A549 (cell line): Measurements from ENCODE around the gene PDE4D. TPM values are rescaled to one million over a fixed set of nuclear protein-coding genes. Genes with fewer than 3 reads are reported as not detected.

Source experiments
- ATAC-seq, 2 experiments: fragments of 200-7000 bp in 1 of 2; fragments of >200 bp in 1 of 2; cut with Nextera tagmentation in 1 of 2; cut with Tn5 transposase in 1 of 2; 3 replicates each; pipeline versions ENCODE4 v1.8.0 to v1.9.1; 2018 to 2020; ENCODE audit warnings: mild to moderate bottlenecking in 1 of 2, moderate library complexity in 1 of 2
- CTCF ChIA-PET: fragments of 300-600 bp; sonication (Branson Sonifier 250); formaldehyde crosslinking; extraction: SDS; loops from one replicate; lab custom pipeline; 2021; ENCODE audit warnings: antibody characterized with exemption, inconsistent platforms; lab: Yijun Ruan, JAX
- POLR2A ChIA-PET: fragments of 350-600 bp; formaldehyde crosslinking; extraction: SDS; loops from one replicate; lab custom pipeline; 2021; ENCODE audit warnings: antibody characterized with exemption, inconsistent platforms; lab: Yijun Ruan, JAX
- DNase-seq, 2 experiments: peaks; one replicate each; pipeline versions ENCODE4 v3.0.0 to v3.0.0-alpha.2; 2011 to 2016; ENCODE audit warnings: low read depth in 1 of 2, low spot score in 1 of 2
- FAIRE-seq: peaks from 2 replicates; lab custom pipeline; 2011; peaks lifted over from hg19 to GRCh38; lab: Jason Lieb, UNC
- H3K27ac ChIP-seq, 2 experiments: fragments of >200 bp; sonication (Bioruptor Twin); formaldehyde crosslinking; 3 replicates each; pipeline ENCODE4 v1.5.1; 2016 to 2017
- H3K4me1 ChIP-seq: fragments of >200 bp; sonication (Bioruptor Twin); formaldehyde crosslinking; 3 replicates; pipeline ENCODE4 v1.6.1; 2016
- H3K4me2 ChIP-seq: fragments of >200 bp; sonication (Bioruptor Twin); formaldehyde crosslinking; 3 replicates; pipeline ENCODE4 v1.6.1; 2016
- H3K4me3 ChIP-seq: fragments of >200 bp; sonication (Bioruptor Twin); formaldehyde crosslinking; 3 replicates; pipeline ENCODE4 v1.5.1; 2016
- H3K9me3 ChIP-seq: fragments of >200 bp; sonication (Bioruptor Twin); formaldehyde crosslinking; 3 replicates; pipeline ENCODE4 v1.6.1; 2016
- BHLHE40 ChIP-seq: IDR thresholded peaks from 2 replicates; pipeline ENCODE4 v1.6.1; 2012; ENCODE audit warnings: low read depth, low read length, inconsistent platforms
- CBX2 ChIP-seq: fragments of 200-600 bp; sonication (generic); IDR thresholded peaks from 2 replicates; pipeline ENCODE4 v1.6.1; 2016; ENCODE audit warnings: low read depth, mild to moderate bottlenecking, borderline replicate concordance
- CBX8 ChIP-seq: fragments of 200-600 bp; sonication (generic); IDR thresholded peaks from 2 replicates; pipeline ENCODE4 v1.6.1; 2016
- CEBPB ChIP-seq, 2 experiments: fragments of >200 bp in 1 of 2; sonication (Bioruptor Twin) in 1 of 2; formaldehyde crosslinking in 1 of 2; IDR thresholded peaks; 2 replicates each; pipeline ENCODE4 v1.6.1; 2012 to 2016
- CTCF ChIP-seq: fragments of >200 bp; sonication (Bioruptor Twin); formaldehyde crosslinking; IDR thresholded peaks from 3 replicates; pipeline ENCODE4 v1.5.1; 2016
- FOSB ChIP-seq: fragments of 250-450 bp; sonication (Bioruptor Pico); IDR thresholded peaks from 2 replicates; pipeline ENCODE4 v1.5.0; 2020; ENCODE audit warnings: mild to moderate bottlenecking, moderate library complexity
- FOXS1 ChIP-seq: fragments of 250-450 bp; sonication (Bioruptor Pico); IDR thresholded peaks from 2 replicates; pipeline ENCODE4 v1.5.0; 2020; ENCODE audit warnings: mild to moderate bottlenecking, moderate library complexity
- GATA3 ChIP-seq: IDR thresholded peaks from 2 replicates; pipeline ENCODE4 v1.6.1; 2012; ENCODE audit warnings: borderline replicate concordance
- HDAC2 ChIP-seq: fragments of 200-600 bp; sonication (generic); IDR thresholded peaks from 2 replicates; pipeline ENCODE4 v1.6.1; 2016
- HES2 ChIP-seq: fragments of >200 bp; sonication (Bioruptor Twin); formaldehyde crosslinking; IDR thresholded peaks from 2 replicates; pipeline ENCODE4 v1.6.1; 2016
- JUNB ChIP-seq: fragments of >200 bp; sonication (Bioruptor Twin); formaldehyde crosslinking; IDR thresholded peaks from 2 replicates; pipeline ENCODE4 v1.6.1; 2016
- KDM5A ChIP-seq: fragments of 200-600 bp; sonication (generic); IDR thresholded peaks from 2 replicates; pipeline ENCODE4 v1.6.1; 2016; ENCODE audit warnings: antibody characterized with exemption, mild to moderate bottlenecking
- MAX ChIP-seq: IDR thresholded peaks from 2 replicates; pipeline ENCODE4 v1.6.1; 2012
- MAZ ChIP-seq: fragments of 150-350 bp; IDR thresholded peaks from 2 replicates; pipeline ENCODE4 v1.6.1; 2014; ENCODE audit warnings: antibody characterized with exemption, low read depth, low read length, borderline replicate concordance
- MYC ChIP-seq: IDR thresholded peaks from 2 replicates; pipeline ENCODE4 v1.6.1; 2012; ENCODE audit warnings: mild to moderate bottlenecking, inconsistent platforms, low read length, improper control_type of control experiment, borderline replicate concordance
- NPAS2 ChIP-seq: fragments of 250-450 bp; sonication (Bioruptor Pico); IDR thresholded peaks from 2 replicates; pipeline ENCODE4 v1.8.0; 2022; ENCODE audit warnings: mild to moderate bottlenecking, moderate library complexity, borderline replicate concordance
- NR3C1 ChIP-seq: fragments of >200 bp; sonication (Bioruptor Twin); formaldehyde crosslinking; IDR thresholded peaks from 3 replicates; pipeline ENCODE4 v1.6.1; 2017
- PHF8 ChIP-seq: fragments of 200-600 bp; sonication (generic); IDR thresholded peaks from 2 replicates; pipeline ENCODE4 v1.6.1; 2016; ENCODE audit warnings: low read depth, mild to moderate bottlenecking, antibody characterized with exemption, moderate library complexity, borderline replicate concordance
- POLR2AphosphoS2 ChIP-seq: conservative IDR thresholded peaks from 2 replicates; pipeline ENCODE4 v1.6.1; 2012; ENCODE audit warnings: low read length, improper control_type of control experiment, inconsistent platforms
- RAD21 ChIP-seq, 2 experiments: fragments of >200 bp in 1 of 2; sonication (Bioruptor Twin) in 1 of 2; formaldehyde crosslinking in 1 of 2; IDR thresholded peaks in 1 of 2; conservative IDR thresholded peaks in 1 of 2; 2 replicates in 1 of 2; 3 replicates in 1 of 2; pipeline ENCODE4 v1.6.1; 2012 to 2018; ENCODE audit warnings: inconsistent platforms in 1 of 2
- RCOR1 ChIP-seq: fragments of 150-350 bp; IDR thresholded peaks from 2 replicates; pipeline ENCODE4 v1.6.1; 2014; ENCODE audit warnings: antibody characterized with exemption, low read length, low read depth
- RFX5 ChIP-seq: fragments of 450-650 bp; IDR thresholded peaks from 2 replicates; pipeline ENCODE4 v1.7.1; 2014; ENCODE audit warnings: antibody characterized with exemption, mild to moderate bottlenecking, moderate library complexity
- SMC3 ChIP-seq: fragments of >200 bp; sonication (Bioruptor Twin); formaldehyde crosslinking; IDR thresholded peaks from 3 replicates; pipeline ENCODE4 v1.6.1; 2018; ENCODE audit warnings: inconsistent platforms
- TFCP2L1 ChIP-seq: fragments of 250-450 bp; sonication (Bioruptor Pico); IDR thresholded peaks from 2 replicates; pipeline ENCODE4 v1.5.0; 2021; ENCODE audit warnings: mild to moderate bottlenecking
- TP53 ChIP-seq: fragments of 250-450 bp; sonication (Bioruptor Pico); IDR thresholded peaks from 2 replicates; pipeline ENCODE4 v1.5.0; 2021; ENCODE audit warnings: mild to moderate bottlenecking, moderate library complexity
- ZSCAN20 ChIP-seq: fragments of 250-450 bp; sonication (Bioruptor Pico); IDR thresholded peaks from 2 replicates; pipeline ENCODE4 v1.8.0; 2022; ENCODE audit warnings: mild to moderate bottlenecking, moderate library complexity
- WGBS: methylation state at CpG from one replicate; pipeline ENCODE4 v1.1.6; 2017; ENCODE audit errors: missing lambda C conversion rate; 5-methylcytosine and 5-hydroxymethylcytosine counted together
- polyA plus RNA-seq, 4 experiments: library from polyadenylated mRNA; depleted of rRNA in 3 of 4; stranded (reverse); fragments of >200 nt; fragmentation: RNase III in 1 of 4; extraction: RNeasy Plus Mini Kit Qiagen cat#74134 plus additional on column Dnase treatment in 1 of 4; gene quantifications; 2 replicates in 3 of 4; 3 replicates in 1 of 4; pipeline ENCODE4 v1.2.3, GENCODE V29; 2011 to 2017
- TF ChIP-seq, protein P1 (sequence below): fragments of 450-650 bp; IDR thresholded peaks from 2 replicates; pipeline ENCODE4 v1.6.1; 2014; ENCODE audit warnings: antibody characterized with exemption
- TF ChIP-seq, protein P2 (sequence below): fragments of 200-600 bp; sonication (generic); IDR thresholded peaks from 2 replicates; pipeline ENCODE4 v1.6.1; 2016; ENCODE audit warnings: antibody characterized with exemption, mild to moderate bottlenecking, moderate library complexity
- TF ChIP-seq, protein P3 (sequence below): IDR thresholded peaks from 2 replicates; pipeline ENCODE4 v1.6.1; 2012
- TF ChIP-seq, protein P4 (sequence below): fragments of >200 bp; sonication (Bioruptor Twin); formaldehyde crosslinking; IDR thresholded peaks from 3 replicates; pipeline ENCODE4 v1.6.1; 2016

PDE4D gene
- polyA plus RNA-seq, 2 of the 4 experiments (the other 2 are of a cell fraction) = 74.0 to 213 TPM

DNA sequence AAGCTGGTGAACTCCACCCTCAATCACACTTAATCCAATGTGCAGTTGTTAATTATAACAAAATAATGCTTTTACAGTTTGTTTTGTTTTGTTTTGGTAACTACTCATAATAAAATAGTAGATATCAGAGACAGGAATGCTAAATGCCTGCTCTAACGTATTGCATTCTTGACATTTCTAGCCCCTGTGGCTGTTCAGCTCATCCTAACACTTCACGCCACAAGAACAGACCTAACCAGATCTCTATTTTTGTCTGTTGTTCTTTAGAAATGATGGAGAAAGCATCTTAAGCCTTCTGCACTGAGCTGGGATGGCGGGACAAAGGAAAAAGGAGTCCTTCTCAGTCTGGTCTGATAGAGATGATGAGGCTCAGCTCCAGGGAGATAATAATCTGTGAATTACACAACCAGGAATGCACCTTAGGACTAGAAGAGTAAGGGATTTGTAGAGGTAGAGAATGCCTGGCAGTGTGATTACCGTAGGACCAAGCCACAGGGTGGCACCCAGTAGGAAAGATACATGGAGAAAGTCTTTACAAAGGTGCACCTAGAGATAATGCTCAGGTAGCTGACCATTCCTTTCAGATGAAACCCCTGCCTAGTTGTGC lies 628.8 kb downstream of the PDE4D start:
- Histone ChIP-seq H3K4me2 (peak overlapping the region; percentile 92), H3K9me3 (no peaks in the 10 kb centered on the region), H3K4me3 (peak overlapping the region; percentile 8; the same call in 1 of the 3 replicates), H3K27ac (peak overlapping the region; percentile 80 to 82), H3K4me1 (peaks cover 100% of the 10 kb centered on the region)
- 6% methylated on average over 4 of the region's 4 CpGs for WGBS
- FAIRE-seq = no peak
- peak; percentile 62 for ATAC-seq
- no peak for TF ChIP-seq CTCF
- TF ChIP-seq GATA3 = peak; percentile 75; the same call in 1 of the 2 replicates
- no peak for TF ChIP-seq CBX2
- TF ChIP-seq, protein P1, sequence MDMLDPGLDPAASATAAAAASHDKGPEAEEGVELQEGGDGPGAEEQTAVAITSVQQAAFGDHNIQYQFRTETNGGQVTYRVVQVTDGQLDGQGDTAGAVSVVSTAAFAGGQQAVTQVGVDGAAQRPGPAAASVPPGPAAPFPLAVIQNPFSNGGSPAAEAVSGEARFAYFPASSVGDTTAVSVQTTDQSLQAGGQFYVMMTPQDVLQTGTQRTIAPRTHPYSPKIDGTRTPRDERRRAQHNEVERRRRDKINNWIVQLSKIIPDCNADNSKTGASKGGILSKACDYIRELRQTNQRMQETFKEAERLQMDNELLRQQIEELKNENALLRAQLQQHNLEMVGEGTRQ = no peak
- 0 out of 3 replicates have a peak, but pooled peaks have one; percentile 14 for TF ChIP-seq SMC3
- no peak for TF ChIP-seq FOSB (CRISPR knock-in tag)
- no peak for TF ChIP-seq KDM5A
- no peak for TF ChIP-seq CBX8
- TF ChIP-seq, protein P2, sequence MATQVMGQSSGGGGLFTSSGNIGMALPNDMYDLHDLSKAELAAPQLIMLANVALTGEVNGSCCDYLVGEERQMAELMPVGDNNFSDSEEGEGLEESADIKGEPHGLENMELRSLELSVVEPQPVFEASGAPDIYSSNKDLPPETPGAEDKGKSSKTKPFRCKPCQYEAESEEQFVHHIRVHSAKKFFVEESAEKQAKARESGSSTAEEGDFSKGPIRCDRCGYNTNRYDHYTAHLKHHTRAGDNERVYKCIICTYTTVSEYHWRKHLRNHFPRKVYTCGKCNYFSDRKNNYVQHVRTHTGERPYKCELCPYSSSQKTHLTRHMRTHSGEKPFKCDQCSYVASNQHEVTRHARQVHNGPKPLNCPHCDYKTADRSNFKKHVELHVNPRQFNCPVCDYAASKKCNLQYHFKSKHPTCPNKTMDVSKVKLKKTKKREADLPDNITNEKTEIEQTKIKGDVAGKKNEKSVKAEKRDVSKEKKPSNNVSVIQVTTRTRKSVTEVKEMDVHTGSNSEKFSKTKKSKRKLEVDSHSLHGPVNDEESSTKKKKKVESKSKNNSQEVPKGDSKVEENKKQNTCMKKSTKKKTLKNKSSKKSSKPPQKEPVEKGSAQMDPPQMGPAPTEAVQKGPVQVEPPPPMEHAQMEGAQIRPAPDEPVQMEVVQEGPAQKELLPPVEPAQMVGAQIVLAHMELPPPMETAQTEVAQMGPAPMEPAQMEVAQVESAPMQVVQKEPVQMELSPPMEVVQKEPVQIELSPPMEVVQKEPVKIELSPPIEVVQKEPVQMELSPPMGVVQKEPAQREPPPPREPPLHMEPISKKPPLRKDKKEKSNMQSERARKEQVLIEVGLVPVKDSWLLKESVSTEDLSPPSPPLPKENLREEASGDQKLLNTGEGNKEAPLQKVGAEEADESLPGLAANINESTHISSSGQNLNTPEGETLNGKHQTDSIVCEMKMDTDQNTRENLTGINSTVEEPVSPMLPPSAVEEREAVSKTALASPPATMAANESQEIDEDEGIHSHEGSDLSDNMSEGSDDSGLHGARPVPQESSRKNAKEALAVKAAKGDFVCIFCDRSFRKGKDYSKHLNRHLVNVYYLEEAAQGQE = no peak
- TF ChIP-seq HDAC2 = no peak
- TF ChIP-seq JUNB = no peak
- TF ChIP-seq POLR2AphosphoS2 = 0 out of 2 replicates have a peak, but pooled peaks have one; percentile 49
- TF ChIP-seq RFX5 = no peak
- no peak for TF ChIP-seq NPAS2 (CRISPR knock-in tag)
- no peak for TF ChIP-seq RAD21 (conservative IDR thresholded peaks at IDR 0.05 in 1 of 2, IDR thresholded peaks at IDR 0.05 in 1 of 2)
- no peak for TF ChIP-seq TP53
- TF ChIP-seq NR3C1 = no peak
- TF ChIP-seq HES2 = no peak
- 0 out of 2 replicates have a peak, but pooled peaks have one; percentile 9 for TF ChIP-seq MAX
- TF ChIP-seq BHLHE40 = no peak
- no peak for TF ChIP-seq FOXS1 (CRISPR knock-in tag)
- no peak for TF ChIP-seq PHF8
- TF ChIP-seq ZSCAN20 (CRISPR knock-in tag) = no peak
- TF ChIP-seq CEBPB (IDR thresholded peaks at IDR 0.05) = peak in 1 of 2 experiments; percentile 69; a peak in 2 of 4 replicates
- TF ChIP-seq MYC = no peak
- TF ChIP-seq RCOR1 = no peak
- TF ChIP-seq, protein P3, sequence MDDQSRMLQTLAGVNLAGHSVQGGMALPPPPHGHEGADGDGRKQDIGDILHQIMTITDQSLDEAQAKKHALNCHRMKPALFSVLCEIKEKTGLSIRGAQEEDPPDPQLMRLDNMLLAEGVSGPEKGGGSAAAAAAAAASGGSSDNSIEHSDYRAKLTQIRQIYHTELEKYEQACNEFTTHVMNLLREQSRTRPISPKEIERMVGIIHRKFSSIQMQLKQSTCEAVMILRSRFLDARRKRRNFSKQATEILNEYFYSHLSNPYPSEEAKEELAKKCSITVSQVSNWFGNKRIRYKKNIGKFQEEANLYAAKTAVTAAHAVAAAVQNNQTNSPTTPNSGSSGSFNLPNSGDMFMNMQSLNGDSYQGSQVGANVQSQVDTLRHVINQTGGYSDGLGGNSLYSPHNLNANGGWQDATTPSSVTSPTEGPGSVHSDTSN = no peak
- TF ChIP-seq MAZ = no peak
- no peak for TF ChIP-seq TFCP2L1 (CRISPR knock-in tag)
- TF ChIP-seq, protein P4, sequence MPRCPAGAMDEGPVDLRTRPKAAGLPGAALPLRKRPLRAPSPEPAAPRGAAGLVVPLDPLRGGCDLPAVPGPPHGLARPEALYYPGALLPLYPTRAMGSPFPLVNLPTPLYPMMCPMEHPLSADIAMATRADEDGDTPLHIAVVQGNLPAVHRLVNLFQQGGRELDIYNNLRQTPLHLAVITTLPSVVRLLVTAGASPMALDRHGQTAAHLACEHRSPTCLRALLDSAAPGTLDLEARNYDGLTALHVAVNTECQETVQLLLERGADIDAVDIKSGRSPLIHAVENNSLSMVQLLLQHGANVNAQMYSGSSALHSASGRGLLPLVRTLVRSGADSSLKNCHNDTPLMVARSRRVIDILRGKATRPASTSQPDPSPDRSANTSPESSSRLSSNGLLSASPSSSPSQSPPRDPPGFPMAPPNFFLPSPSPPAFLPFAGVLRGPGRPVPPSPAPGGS = no peak
- DNase-seq = no peak
- POLR2A ChIA-PET = interaction anchor here (0.6 kb wide), 1 partner anchor 32 kb away, joined by 3 read pairs; no protein-coding TSS in a partner anchor
- CTCF ChIA-PET = interaction anchor here (1.0 to 2.9 kb wide), 7 partner anchors 10 to 110 kb away, joined by 3 to 15 read pairs (median 6); no protein-coding TSS in a partner anchor
